ENCODE measurements around the gene ICOSLG. TPM values are rescaled to one million over a fixed set of nuclear protein-coding genes. Genes with fewer than 3 reads are reported as not detected.
"Not testable (repeated sequence)": the region's sequence is repeated elsewhere in the genome, so short reads cannot be mapped to it uniquely, and the experiment has no call there.

Gene ICOSLG
- polyA plus RNA-seq, 1 donor (not counting 4 experiments of a cell fraction or from before 2014, with no cell fraction given) = 1.8 TPM

- H2AFZ ChIP-seq (ENCODE audit: control insufficient read depth, low read length); FAIRE-seq; H3K4me3 ChIP-seq (ENCODE audit: control insufficient read depth in 2 of 3, extremely low read depth in 1 of 3, insufficient read depth in 2 of 3, low read depth in 1 of 3, low read length in 3 of 3); H3K27ac ChIP-seq (ENCODE audit: control insufficient read depth, insufficient read depth, low read length); H3K9ac ChIP-seq (ENCODE audit: control insufficient read depth, extremely low read depth, insufficient read depth, low read length); H3K9me3 ChIP-seq (ENCODE audit: control insufficient read depth, low read depth, low read length); H3K9me1 ChIP-seq (ENCODE audit: control insufficient read depth, extremely low read depth, insufficient read depth, low read length); H3K4me2 ChIP-seq (ENCODE audit: control insufficient read depth, extremely low read depth, insufficient read depth, low read depth, low read length); H3K4me1 ChIP-seq (ENCODE audit: control insufficient read depth, extremely low read depth, insufficient read depth, low read length); H3K36me3 ChIP-seq (ENCODE audit: control insufficient read depth in 2 of 2, extremely low read depth in 1 of 2, insufficient read depth in 2 of 2, low read length in 2 of 2); H4K20me1 ChIP-seq (ENCODE audit: control insufficient read depth, extremely low read depth, insufficient read depth, low read length); DNase-seq (ENCODE audit: low read depth, low spot score); H3K79me2 ChIP-seq (ENCODE audit: control insufficient read depth, insufficient read depth, low read length); H3K27me3 ChIP-seq (ENCODE audit: control insufficient read depth, extremely low read depth, insufficient read depth, low read length); dilution Hi-C loops (cut with MboI; ENCODE audit: extremely low pct_ligation_motif_present, low sequenced_read_pairs): not testable (repeated sequence)
Observed at GRCh38 chr21:44175189-44175588, 65.6 kb downstream of the ICOSLG start.

Small RNAs within 50 kb of the gene (small RNA-seq; reads per million reads assigned to genes)
- 0 reads per million in 3 experiments for gene AP001059.3 (ENCODE audit: insufficient read length in 3 of 3, low read depth in 3 of 3, low replicate concordance in 1 of 3)

Other genes starting within 250 kb of the ICOSLG start
- gene TRAPPC10, start 228.6 kb downstream of the ICOSLG start, polyA plus RNA-seq = 17.5 to 22.0 TPM (median 21.6 TPM) in 3 replicates
- gene PWP2, start 133.5 kb downstream of the ICOSLG start, polyA plus RNA-seq = 27.3 to 34.2 TPM (median 29.5 TPM) in 3 replicates
- gene GATD3, start 107.3 kb downstream of the ICOSLG start, polyA plus RNA-seq = 25.7 to 35.9 TPM (median 32.0 TPM) in 3 replicates
- not detected in 3 replicates for gene DNMT3L, start 21.0 kb upstream of the ICOSLG start, polyA plus RNA-seq
- gene AIRE, start 44.9 kb upstream of the ICOSLG start, polyA plus RNA-seq = not detected in 3 replicates
- 46.6 to 73.3 TPM (median 58.9 TPM) in 3 replicates for gene PFKL, start 59.1 kb upstream of the ICOSLG start, polyA plus RNA-seq
- gene CFAP410, start 98.4 kb upstream of the ICOSLG start, polyA plus RNA-seq = 2.2 to 5.7 TPM (median 2.9 TPM) in 3 replicates
- 0.31 to 0.60 TPM (median 0.52 TPM) in 3 replicates for gene TRPM2, start 112.7 kb upstream of the ICOSLG start, polyA plus RNA-seq
- 1.4 to 1.9 TPM (median 1.6 TPM) in 3 replicates for gene LRRC3, start 214.6 kb upstream of the ICOSLG start, polyA plus RNA-seq

Data from keratinocyte (primary cell).